Caco-2 (cell line): ENCODE data around the gene FCAMR. TPM values are rescaled to one million over a fixed set of nuclear protein-coding genes. Genes with fewer than 3 reads are reported as not detected.

Experiments used
- BruUV-seq: library from RNA; stranded (reverse); fragments of 400-500 nt; replicated peaks from 2 replicates; lab custom pipeline; 2021; lab: Mats Ljungman, UMichigan
- CTCF ChIA-PET: fragments of 300-600 bp; sonication (Branson Sonifier 250); formaldehyde crosslinking; loops from one replicate; lab custom pipeline; 2022; ENCODE audit warnings: antibody characterized with exemption; lab: Charles Lee
- POLR2A ChIA-PET: fragments of 300-600 bp; sonication (Branson Sonifier 250); formaldehyde crosslinking; loops from one replicate; lab custom pipeline; 2022; ENCODE audit warnings: antibody characterized with exemption; lab: Charles Lee
- DNase-seq, 2 experiments: peaks; one replicate each; pipeline versions ENCODE4 v3.0.0 to v3.0.0-alpha.2; 2020 to 2022
- H3K27me3 ChIP-seq: replicated peaks from 2 replicates; pipeline ENCODE4 v1.6.0; 2011; ENCODE audit warnings: low read length; ENCODE audit not compliant: control insufficient read depth, insufficient read depth
- H3K36me3 ChIP-seq: 2 replicates; pipeline ENCODE4 v1.5.1; 2011; ENCODE audit warnings: low read length; ENCODE audit not compliant: control insufficient read depth, insufficient read depth
- H3K4me1 ChIP-seq: fragments of 250-450 bp; sonication (Bioruptor Pico); 2 replicates; pipeline ENCODE4 v1.5.1; 2020; ENCODE audit warnings: mild to moderate bottlenecking
- H3K4me3 ChIP-seq: 2 replicates; pipeline ENCODE4 v1.5.1; 2011; ENCODE audit warnings: low read depth, mild to moderate bottlenecking, control low read depth, low read length
- H3K9me3 ChIP-seq: fragments of 250-450 bp; sonication (Bioruptor Pico); 2 replicates; pipeline ENCODE4 v1.5.1; 2020; ENCODE audit warnings: mild to moderate bottlenecking, moderate library complexity
- H3K27ac Mint-ChIP-seq: one replicate; pipeline ENCODE4 v1.8.0; 2022; ENCODE audit warnings: mixed read lengths; ENCODE audit not compliant: unreplicated experiment
- H3K27me3 Mint-ChIP-seq: one replicate; pipeline ENCODE4 v1.8.0; 2022; ENCODE audit warnings: mixed read lengths; ENCODE audit not compliant: insufficient read depth, unreplicated experiment
- H3K36me3 Mint-ChIP-seq: one replicate; pipeline ENCODE4 v1.8.0; 2022; ENCODE audit warnings: mild to moderate bottlenecking, mixed read lengths; ENCODE audit not compliant: insufficient read depth, unreplicated experiment
- H3K4me1 Mint-ChIP-seq: one replicate; pipeline ENCODE4 v1.8.0; 2022; ENCODE audit warnings: low read depth, mixed read lengths; ENCODE audit not compliant: unreplicated experiment
- H3K4me3 Mint-ChIP-seq: one replicate; pipeline ENCODE4 v1.8.0; 2022; ENCODE audit warnings: mild to moderate bottlenecking, moderate library complexity, mixed read lengths; ENCODE audit not compliant: unreplicated experiment
- H3K9me3 Mint-ChIP-seq: one replicate; pipeline ENCODE4 v1.8.0; 2022; ENCODE audit warnings: mixed read lengths; ENCODE audit not compliant: unreplicated experiment
- intact Hi-C: fragments of 100-400 bp; cut with micrococcal nuclease; formaldehyde crosslinking; loops from one replicate; pipeline ENCODE4 v1.10.0; 2022; ENCODE audit not compliant: unreplicated experiment
- total RNA-seq: library from RNA; stranded (reverse); gene quantifications from 2 replicates; pipeline ENCODE4 v1.2.3, GENCODE V29; 2022
- TF ChIP-seq, protein P1 (sequence below), 2 experiments: fragments of 200-600 bp in 1 of 2; IDR thresholded peaks; 1 replicate in 1 of 2; 2 replicates in 1 of 2; pipeline versions ENCODE4 v1.5.1 to v1.8.0; 2011 to 2022; ENCODE audit warnings: antibody characterized with exemption in 1 of 2, control low read depth in 1 of 2, inconsistent platforms in 1 of 2, low read depth in 1 of 2, low read length in 1 of 2, mild to moderate bottlenecking in 1 of 2, moderate library complexity in 1 of 2; ENCODE audit not compliant: insufficient read depth in 1 of 2, severe bottlenecking in 1 of 2, unreplicated experiment in 1 of 2

FCAMR gene
- total RNA-seq, 1 experiment from 2014 or later: 0.18 TPM

DNA sequence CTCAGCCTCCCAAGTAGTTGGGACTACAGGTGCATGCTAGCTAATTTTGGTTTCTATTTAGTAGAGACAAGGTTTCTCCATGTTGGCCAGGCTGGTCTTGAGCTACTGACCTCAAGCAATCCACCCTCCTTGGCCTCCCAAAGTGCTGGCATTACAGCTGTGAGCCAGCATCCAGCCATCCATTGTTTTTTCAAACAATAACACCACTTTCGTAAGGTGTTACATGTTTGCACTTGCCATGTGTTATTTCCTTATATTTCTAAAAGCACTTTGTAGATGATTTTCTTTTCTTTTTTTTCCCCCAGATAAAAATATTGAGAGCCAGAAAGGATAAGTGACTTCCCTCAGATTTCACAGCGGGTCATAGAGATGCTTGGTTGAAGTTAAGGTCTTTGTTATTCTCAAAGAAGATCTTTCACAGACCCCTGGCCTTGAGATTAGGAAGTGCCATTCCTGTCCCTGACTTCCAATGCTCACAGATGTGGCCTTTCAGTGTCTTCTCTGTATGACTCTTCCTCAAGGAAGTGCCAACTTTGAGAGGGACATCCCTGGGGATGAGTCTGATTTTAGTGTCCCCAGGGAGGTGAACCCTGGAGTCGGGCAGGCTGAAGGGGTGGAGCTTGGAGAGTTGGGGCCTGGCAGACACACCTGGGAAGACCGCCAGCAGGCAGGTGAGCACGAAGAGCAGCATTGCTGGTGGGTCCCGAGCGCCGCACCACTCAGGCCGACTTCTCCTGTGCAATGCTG lies 30.2 kb downstream of the FCAMR start:
- Mint-ChIP-seq H3K4me1 (no peaks in the 10 kb centered on the region), H3K27ac (no peak overlapping the region), H3K36me3 (no peaks in the 10 kb centered on the region), H3K27me3 (no peaks in the 10 kb centered on the region), H3K9me3 (no peaks in the 10 kb centered on the region), H3K4me3 (no peak overlapping the region)
- DNase-seq: no peak
- Histone ChIP-seq H3K27me3 (no peaks in the 10 kb centered on the region), H3K4me1 (peaks cover 16% of the 10 kb centered on the region), H3K9me3 (no peaks in the 10 kb centered on the region), H3K36me3 (no peaks in the 10 kb centered on the region), H3K4me3 (no peak overlapping the region)
- intact Hi-C loops: loop anchor here (5.0 kb wide), 1 partner anchor 137 kb away; no protein-coding TSS in a partner anchor
- no TSS peak for BruUV-seq
- ChIA-PET POLR2A (no interaction called here), CTCF (no interaction called here)
- TF ChIP-seq, protein P1, sequence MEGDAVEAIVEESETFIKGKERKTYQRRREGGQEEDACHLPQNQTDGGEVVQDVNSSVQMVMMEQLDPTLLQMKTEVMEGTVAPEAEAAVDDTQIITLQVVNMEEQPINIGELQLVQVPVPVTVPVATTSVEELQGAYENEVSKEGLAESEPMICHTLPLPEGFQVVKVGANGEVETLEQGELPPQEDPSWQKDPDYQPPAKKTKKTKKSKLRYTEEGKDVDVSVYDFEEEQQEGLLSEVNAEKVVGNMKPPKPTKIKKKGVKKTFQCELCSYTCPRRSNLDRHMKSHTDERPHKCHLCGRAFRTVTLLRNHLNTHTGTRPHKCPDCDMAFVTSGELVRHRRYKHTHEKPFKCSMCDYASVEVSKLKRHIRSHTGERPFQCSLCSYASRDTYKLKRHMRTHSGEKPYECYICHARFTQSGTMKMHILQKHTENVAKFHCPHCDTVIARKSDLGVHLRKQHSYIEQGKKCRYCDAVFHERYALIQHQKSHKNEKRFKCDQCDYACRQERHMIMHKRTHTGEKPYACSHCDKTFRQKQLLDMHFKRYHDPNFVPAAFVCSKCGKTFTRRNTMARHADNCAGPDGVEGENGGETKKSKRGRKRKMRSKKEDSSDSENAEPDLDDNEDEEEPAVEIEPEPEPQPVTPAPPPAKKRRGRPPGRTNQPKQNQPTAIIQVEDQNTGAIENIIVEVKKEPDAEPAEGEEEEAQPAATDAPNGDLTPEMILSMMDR (IDR thresholded peaks at IDR 0.05; ENCODE audit: insufficient read depth in 1 of 2, low read depth in 1 of 2, low read length in 1 of 2, severe bottlenecking in 1 of 2, unreplicated experiment in 1 of 2): no peak

GRCh38 chr1:206939131-206939530 lies 31.1 kb downstream of the FCAMR start:
- H3K9me3 Mint-ChIP-seq: no peaks in the 10 kb centered on the region
- H3K27me3 Mint-ChIP-seq: no peaks in the 10 kb centered on the region
- Histone ChIP-seq H3K4me3 (no peak overlapping the region), H3K4me1 (peaks cover 16% of the 10 kb centered on the region), H3K27me3 (no peaks in the 10 kb centered on the region), H3K9me3 (no peaks in the 10 kb centered on the region), H3K36me3 (no peaks in the 10 kb centered on the region)
- DNase-seq: no peak
- TF ChIP-seq, protein P1 (IDR thresholded peaks at IDR 0.05; ENCODE audit: insufficient read depth in 1 of 2, low read depth in 1 of 2, low read length in 1 of 2, severe bottlenecking in 1 of 2, unreplicated experiment in 1 of 2): no peak
- H3K4me1 Mint-ChIP-seq: no peaks in the 10 kb centered on the region
- POLR2A ChIA-PET: no interaction called here
- CTCF ChIA-PET: interaction anchor here (0.9 kb wide), 1 partner anchor 40 kb away, joined by 3 read pairs; no protein-coding TSS in a partner anchor
- intact Hi-C loops: loop anchor here (5.0 kb wide), 1 partner anchor 138 kb away; no protein-coding TSS in a partner anchor
- no peak overlapping the region for H3K27ac Mint-ChIP-seq
- H3K4me3 Mint-ChIP-seq: no peak overlapping the region
- no peaks in the 10 kb centered on the region for H3K36me3 Mint-ChIP-seq
- BruUV-seq: no TSS peak

DNA sequence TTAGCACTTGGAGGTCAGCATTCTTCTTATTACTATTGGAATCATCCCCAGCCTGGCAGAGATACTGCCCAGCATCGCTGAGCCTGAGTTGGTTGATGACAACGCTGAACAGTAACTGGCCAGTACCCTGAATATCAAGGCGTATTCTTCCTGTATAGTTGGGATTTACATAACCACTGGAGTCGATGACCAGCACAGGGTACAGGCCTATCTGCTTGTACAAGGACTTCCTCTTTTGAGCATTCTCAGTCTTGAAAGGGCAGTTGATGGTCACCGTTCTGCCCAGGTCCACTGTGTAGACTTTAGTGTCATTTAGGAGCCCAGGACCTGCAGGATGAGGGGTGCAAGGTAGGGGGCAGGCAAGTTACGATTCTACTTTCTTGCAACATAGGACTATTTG lies 32.8 kb downstream of the FCAMR start:
- no peaks in the 10 kb centered on the region for H3K27me3 Mint-ChIP-seq
- ChIA-PET POLR2A (no interaction called here), CTCF (interaction anchor here (0.9 to 2.5 kb wide), 3 partner anchors 9 to 44 kb away, joined by 3 to 51 read pairs (median 3); no protein-coding TSS in a partner anchor)
- no peak overlapping the region for H3K27ac Mint-ChIP-seq
- no peak overlapping the region for H3K4me3 ChIP-seq
- H3K9me3 Mint-ChIP-seq: no peaks in the 10 kb centered on the region
- no TSS peak for BruUV-seq
- intact Hi-C loops: loop anchor here (5.0 kb wide), 1 partner anchor 140 kb away; no protein-coding TSS in a partner anchor
- H3K36me3 ChIP-seq: no peaks in the 10 kb centered on the region
- no peaks in the 10 kb centered on the region for H3K36me3 Mint-ChIP-seq
- no peaks in the 10 kb centered on the region for H3K4me1 Mint-ChIP-seq
- H3K4me1 ChIP-seq: peaks cover 15% of the 10 kb centered on the region
- TF ChIP-seq, protein P1 (IDR thresholded peaks at IDR 0.05; ENCODE audit: insufficient read depth in 1 of 2, low read depth in 1 of 2, low read length in 1 of 2, severe bottlenecking in 1 of 2, unreplicated experiment in 1 of 2): no peak
- no peaks in the 10 kb centered on the region for H3K27me3 ChIP-seq
- H3K4me3 Mint-ChIP-seq: no peak overlapping the region
- DNase-seq: no peak
- no peaks in the 10 kb centered on the region for H3K9me3 ChIP-seq
